Esophagus squamous epithelium (tissue), 4 donors: ENCODE results near the gene MDFIC2.
"Not testable (repeated sequence)": the region's sequence is repeated elsewhere in the genome, so short reads cannot be mapped to it uniquely, and the experiment has no call there.

ENCODE experiments used
- POLR2A ChIP-seq, 4 donors: fragments of 450-650 bp; IDR thresholded peaks; one replicate each; pipeline ENCODE4 v1.6.1; 2017; ENCODE audit warnings: antibody characterized with exemption in 4 of 4, mild to moderate bottlenecking in 4 of 4, moderate library complexity in 3 of 4
- TF ChIP-seq, protein P1 (sequence below), 6 experiments: fragments of 450-650 bp in 4 of 6; fragments of 200-600 bp in 2 of 6; sonication (generic) in 2 of 6; IDR thresholded peaks; one replicate each; pipeline ENCODE4 v1.5.1; 2016 to 2019; ENCODE audit warnings: antibody characterized with exemption in 6 of 6, mild to moderate bottlenecking in 4 of 6, moderate library complexity in 4 of 6

GRCh38 chr3:70290431-70291096, 21.9 kb downstream of the MDFIC2 start:
- TF ChIP-seq, protein P1, sequence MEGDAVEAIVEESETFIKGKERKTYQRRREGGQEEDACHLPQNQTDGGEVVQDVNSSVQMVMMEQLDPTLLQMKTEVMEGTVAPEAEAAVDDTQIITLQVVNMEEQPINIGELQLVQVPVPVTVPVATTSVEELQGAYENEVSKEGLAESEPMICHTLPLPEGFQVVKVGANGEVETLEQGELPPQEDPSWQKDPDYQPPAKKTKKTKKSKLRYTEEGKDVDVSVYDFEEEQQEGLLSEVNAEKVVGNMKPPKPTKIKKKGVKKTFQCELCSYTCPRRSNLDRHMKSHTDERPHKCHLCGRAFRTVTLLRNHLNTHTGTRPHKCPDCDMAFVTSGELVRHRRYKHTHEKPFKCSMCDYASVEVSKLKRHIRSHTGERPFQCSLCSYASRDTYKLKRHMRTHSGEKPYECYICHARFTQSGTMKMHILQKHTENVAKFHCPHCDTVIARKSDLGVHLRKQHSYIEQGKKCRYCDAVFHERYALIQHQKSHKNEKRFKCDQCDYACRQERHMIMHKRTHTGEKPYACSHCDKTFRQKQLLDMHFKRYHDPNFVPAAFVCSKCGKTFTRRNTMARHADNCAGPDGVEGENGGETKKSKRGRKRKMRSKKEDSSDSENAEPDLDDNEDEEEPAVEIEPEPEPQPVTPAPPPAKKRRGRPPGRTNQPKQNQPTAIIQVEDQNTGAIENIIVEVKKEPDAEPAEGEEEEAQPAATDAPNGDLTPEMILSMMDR (IDR thresholded peaks at IDR 0.05), result not testable (repeated sequence)
- TF ChIP-seq POLR2A (IDR thresholded peaks at IDR 0.05), result not testable (repeated sequence)
